ENCODE results near the gene KLHL40. TPM values are rescaled to one million over a fixed set of nuclear protein-coding genes. Genes with fewer than 3 reads are reported as not detected.

The KLHL40 gene
- total RNA-seq, 1 donor = not detected

DNA sequence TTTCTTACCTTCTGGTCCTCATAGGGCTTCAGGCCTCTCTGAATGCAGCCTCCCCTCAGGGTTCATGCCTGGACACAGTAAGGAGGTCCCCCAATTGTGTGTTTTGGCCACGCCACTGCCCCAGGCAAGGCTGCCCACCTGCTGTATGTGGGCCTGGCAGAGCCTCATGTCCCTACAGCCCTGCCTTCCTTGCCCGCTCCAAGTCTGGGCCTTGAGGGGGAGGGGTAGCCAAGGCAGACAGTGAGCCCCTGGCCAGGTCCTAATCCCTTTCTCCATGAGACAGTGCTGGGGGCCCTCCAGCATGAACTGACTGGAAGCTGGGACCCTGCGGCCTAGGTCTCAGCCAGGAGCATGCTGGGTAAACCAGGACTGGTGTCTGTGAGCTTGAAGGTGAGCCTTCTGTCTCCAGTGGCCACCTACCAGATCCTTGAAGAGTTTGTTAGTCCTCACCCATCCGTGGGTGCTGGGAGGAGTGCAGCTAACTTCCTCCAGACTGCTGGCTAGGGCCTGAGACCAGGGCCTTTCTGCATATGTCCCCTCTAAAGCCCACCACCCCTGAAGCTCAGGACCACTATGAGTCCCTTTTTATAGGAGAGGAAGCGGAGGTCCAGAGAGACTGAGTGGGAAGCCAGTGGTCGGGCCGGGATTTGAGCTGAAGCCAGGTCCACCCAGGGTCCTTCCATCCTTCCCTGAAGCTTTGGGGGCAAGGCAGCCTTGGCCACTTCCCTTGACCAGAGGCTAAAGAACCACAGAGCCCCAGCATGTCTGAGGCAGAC is 23.1 kb upstream of the KLHL40 start:
- H3K27me3 ChIP-seq (ENCODE audit: insufficient read depth, low read length) = no peaks in the 10 kb centered on the region
- H3K9me3 ChIP-seq (ENCODE audit: low read depth, low read length) = no peaks in the 10 kb centered on the region
- no peaks in the 10 kb centered on the region for H3K4me1 ChIP-seq (ENCODE audit: insufficient read depth, low read length)
- no peak overlapping the region for H3K4me3 ChIP-seq (ENCODE audit: low read length)

DNA sequence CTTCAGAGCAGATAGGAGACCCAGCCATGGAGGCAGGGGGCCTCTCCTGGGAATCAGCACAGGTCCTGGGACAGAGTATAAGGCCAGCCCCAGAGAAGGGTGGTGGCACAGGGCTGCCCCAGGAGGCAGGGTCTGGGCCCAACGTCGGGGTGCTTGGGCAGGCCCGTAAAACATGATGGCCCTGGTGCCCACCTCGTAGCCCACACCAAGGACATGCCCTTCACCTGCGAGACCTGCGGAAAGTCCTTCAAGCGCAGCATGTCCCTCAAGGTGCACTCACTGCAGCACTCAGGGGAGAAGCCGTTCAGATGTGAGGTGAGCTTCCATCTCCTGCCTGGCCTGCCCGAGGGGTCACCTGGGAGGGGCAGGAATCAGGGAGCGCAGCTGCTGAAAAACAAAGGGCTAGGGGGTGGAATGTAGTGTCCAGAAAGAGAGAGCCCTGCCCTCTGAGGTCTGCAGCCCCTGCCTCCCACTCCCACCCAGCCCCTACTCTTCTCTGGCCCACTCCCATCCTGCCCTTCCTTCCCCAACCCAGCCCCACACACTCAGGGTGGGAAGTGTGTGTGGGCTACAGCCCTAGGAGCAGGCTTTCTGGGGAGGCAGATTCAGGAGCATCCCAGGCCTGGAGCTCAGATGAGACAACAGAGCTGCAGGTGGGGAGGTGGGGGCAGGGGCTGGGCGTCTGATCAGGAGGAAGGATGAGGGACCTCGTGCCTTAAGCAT is 22.4 kb upstream of the KLHL40 start:
- H3K4me1 ChIP-seq (ENCODE audit: insufficient read depth, low read length) = no peaks in the 10 kb centered on the region
- no peaks in the 10 kb centered on the region for H3K9me3 ChIP-seq (ENCODE audit: low read depth, low read length)
- no peak overlapping the region for H3K4me3 ChIP-seq (ENCODE audit: low read length)
- H3K27me3 ChIP-seq (ENCODE audit: insufficient read depth, low read length) = no peaks in the 10 kb centered on the region

- no peaks in the 10 kb centered on the region for H3K9me3 ChIP-seq (ENCODE audit: low read depth, low read length)
- H3K4me1 ChIP-seq (ENCODE audit: insufficient read depth, low read length) = no peaks in the 10 kb centered on the region
- H3K27me3 ChIP-seq (ENCODE audit: insufficient read depth, low read length) = no peaks in the 10 kb centered on the region
- H3K4me3 ChIP-seq (ENCODE audit: low read length) = no peak overlapping the region
These were observed 21.5 kb upstream of the KLHL40 start for GRCh38 chr3:42663581-42664437.

GRCh38 chr3:42664438-42664803 is 20.9 kb upstream of the KLHL40 start:
- Histone ChIP-seq H3K4me3 (ENCODE audit: low read length) (no peak overlapping the region), H3K27me3 (ENCODE audit: insufficient read depth, low read length) (no peaks in the 10 kb centered on the region), H3K9me3 (ENCODE audit: low read depth, low read length) (no peaks in the 10 kb centered on the region), H3K4me1 (ENCODE audit: insufficient read depth, low read length) (no peaks in the 10 kb centered on the region)

GRCh38 chr3:42665050-42665878 is 20.1 kb upstream of the KLHL40 start:
- H3K9me3 ChIP-seq (ENCODE audit: low read depth, low read length) = no peaks in the 10 kb centered on the region
- H3K4me1 ChIP-seq (ENCODE audit: insufficient read depth, low read length) = no peaks in the 10 kb centered on the region

DNA sequence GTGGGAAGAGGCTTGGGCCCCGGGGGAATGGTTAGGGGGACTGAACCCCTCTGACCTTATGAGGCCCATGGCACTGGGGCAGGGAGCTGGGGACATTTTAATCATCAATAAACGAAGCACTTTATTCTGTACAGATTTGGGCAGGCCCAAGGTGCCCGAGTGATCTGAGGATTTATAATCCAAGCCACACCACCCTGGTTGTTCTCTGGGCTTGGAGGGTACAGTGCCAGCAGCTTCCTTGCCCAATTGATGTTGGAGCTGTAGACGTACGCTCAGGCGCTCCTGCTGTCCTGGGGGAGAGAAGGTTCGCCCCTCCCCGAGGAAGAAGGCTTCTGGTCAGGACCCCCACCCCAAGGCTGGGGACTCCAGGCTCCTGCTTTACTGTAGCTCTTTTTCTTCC is 19.3 kb upstream of the KLHL40 start:
- no peak overlapping the region for H3K4me3 ChIP-seq (ENCODE audit: low read length)

More at GRCh38 chr3:42665050-42665878, 20.1 kb upstream of the KLHL40 start:
- Histone ChIP-seq H3K27me3 (ENCODE audit: insufficient read depth, low read length) (no peaks in the 10 kb centered on the region), H3K4me3 (ENCODE audit: low read length) (no peak overlapping the region)

GRCh38 chr3:42666577-42666998 is 18.7 kb upstream of the KLHL40 start:
- H3K4me3 ChIP-seq (ENCODE audit: low read length) = no peak overlapping the region
- H3K27me3 ChIP-seq (ENCODE audit: insufficient read depth, low read length) = no peaks in the 10 kb centered on the region
- no peaks in the 10 kb centered on the region for H3K4me1 ChIP-seq (ENCODE audit: insufficient read depth, low read length)
- H3K9me3 ChIP-seq (ENCODE audit: low read depth, low read length) = no peaks in the 10 kb centered on the region

More for the DNA sequence above, 19.3 kb upstream of the KLHL40 start:
- Histone ChIP-seq H3K27me3 (ENCODE audit: insufficient read depth, low read length) (no peaks in the 10 kb centered on the region), H3K9me3 (ENCODE audit: low read depth, low read length) (no peaks in the 10 kb centered on the region), H3K4me1 (ENCODE audit: insufficient read depth, low read length) (no peaks in the 10 kb centered on the region)

DNA sequence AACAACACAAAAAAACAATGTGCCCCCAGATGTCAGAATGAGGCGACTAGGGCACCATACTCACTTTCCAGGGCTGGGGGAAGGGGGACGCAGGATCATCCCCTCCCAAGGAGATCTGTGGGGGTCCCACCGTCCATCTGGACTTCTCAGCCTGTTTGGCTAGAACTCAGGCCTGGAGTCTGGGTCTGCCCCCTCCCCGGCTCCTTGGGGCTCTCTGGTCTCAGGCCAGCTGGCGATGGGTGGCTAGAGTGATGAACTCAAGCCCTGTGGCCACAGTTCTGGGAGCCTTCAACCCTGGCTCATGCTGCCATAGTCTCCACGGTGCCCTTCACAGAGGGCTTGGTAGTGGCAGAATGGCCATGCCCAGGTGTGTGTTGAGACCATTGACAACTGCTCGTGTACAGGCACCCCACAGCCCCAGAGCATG is 18.2 kb upstream of the KLHL40 start:
- Histone ChIP-seq H3K4me3 (ENCODE audit: low read length) (no peak overlapping the region), H3K4me1 (ENCODE audit: insufficient read depth, low read length) (no peaks in the 10 kb centered on the region), H3K27me3 (ENCODE audit: insufficient read depth, low read length) (no peaks in the 10 kb centered on the region)

GRCh38 chr3:42667523-42668412 is 17.6 kb upstream of the KLHL40 start:
- Histone ChIP-seq H3K4me3 (ENCODE audit: low read length) (no peak overlapping the region), H3K4me1 (ENCODE audit: insufficient read depth, low read length) (no peaks in the 10 kb centered on the region), H3K9me3 (ENCODE audit: low read depth, low read length) (no peaks in the 10 kb centered on the region), H3K27me3 (ENCODE audit: insufficient read depth, low read length) (no peaks in the 10 kb centered on the region)

More for the DNA sequence above, 18.2 kb upstream of the KLHL40 start:
- H3K9me3 ChIP-seq (ENCODE audit: low read depth, low read length) = no peaks in the 10 kb centered on the region

- H3K4me1 ChIP-seq (ENCODE audit: insufficient read depth, low read length) = no peaks in the 10 kb centered on the region
These were observed 16.9 kb upstream of the KLHL40 start for GRCh38 chr3:42668413-42668760.

GRCh38 chr3:42668793-42669217 is 16.5 kb upstream of the KLHL40 start:
- H3K9me3 ChIP-seq (ENCODE audit: low read depth, low read length) = no peaks in the 10 kb centered on the region
- no peak overlapping the region for H3K4me3 ChIP-seq (ENCODE audit: low read length)
- H3K27me3 ChIP-seq (ENCODE audit: insufficient read depth, low read length) = no peaks in the 10 kb centered on the region
- no peaks in the 10 kb centered on the region for H3K4me1 ChIP-seq (ENCODE audit: insufficient read depth, low read length)

More at GRCh38 chr3:42668413-42668760, 16.9 kb upstream of the KLHL40 start:
- Histone ChIP-seq H3K9me3 (ENCODE audit: low read depth, low read length) (no peaks in the 10 kb centered on the region), H3K27me3 (ENCODE audit: insufficient read depth, low read length) (no peaks in the 10 kb centered on the region), H3K4me3 (ENCODE audit: low read length) (no peak overlapping the region)

- Histone ChIP-seq H3K9me3 (ENCODE audit: low read depth, low read length) (no peaks in the 10 kb centered on the region), H3K4me3 (ENCODE audit: low read length) (no peak overlapping the region), H3K27me3 (ENCODE audit: insufficient read depth, low read length) (no peaks in the 10 kb centered on the region), H3K4me1 (ENCODE audit: insufficient read depth, low read length) (no peaks in the 10 kb centered on the region)
These were observed 15.2 kb upstream of the KLHL40 start for GRCh38 chr3:42670051-42670576.

- Histone ChIP-seq H3K4me1 (ENCODE audit: insufficient read depth, low read length) (no peaks in the 10 kb centered on the region), H3K4me3 (ENCODE audit: low read length) (no peak overlapping the region), H3K27me3 (ENCODE audit: insufficient read depth, low read length) (no peaks in the 10 kb centered on the region), H3K9me3 (ENCODE audit: low read depth, low read length) (no peaks in the 10 kb centered on the region)
These were observed 14.7 kb upstream of the KLHL40 start for GRCh38 chr3:42670670-42671069.

Data from mononuclear cell (primary cell).